ENCODE measurements around the gene MEPCE. TPM values are rescaled to one million over a fixed set of nuclear protein-coding genes. Genes with fewer than 3 reads are reported as not detected.

The MEPCE gene
- total and polyA plus RNA-seq, 9 of the 15 experiments (the other 6 are each of a cell fraction or from before 2014, with no cell fraction given), result 10.9 to 76.3 (median 44.1) TPM

- TF ChIP-seq MYNN (IDR thresholded peaks at IDR 0.05), result 0 out of 2 replicates have a peak, but pooled peaks have one; percentile 17
- no peak for TF ChIP-seq MYNN (CRISPR knock-in tag; IDR thresholded peaks at IDR 0.05)
- no peak for TF ChIP-seq HDAC6 (IDR thresholded peaks at IDR 0.05; ENCODE audit: low read depth, low read length)
- TF ChIP-seq MLLT1 (IDR thresholded peaks at IDR 0.05), result no peak
- no peak for TF ChIP-seq ZBTB33 (CRISPR knock-in tag; IDR thresholded peaks at IDR 0.05)
- TF ChIP-seq, protein P1, sequence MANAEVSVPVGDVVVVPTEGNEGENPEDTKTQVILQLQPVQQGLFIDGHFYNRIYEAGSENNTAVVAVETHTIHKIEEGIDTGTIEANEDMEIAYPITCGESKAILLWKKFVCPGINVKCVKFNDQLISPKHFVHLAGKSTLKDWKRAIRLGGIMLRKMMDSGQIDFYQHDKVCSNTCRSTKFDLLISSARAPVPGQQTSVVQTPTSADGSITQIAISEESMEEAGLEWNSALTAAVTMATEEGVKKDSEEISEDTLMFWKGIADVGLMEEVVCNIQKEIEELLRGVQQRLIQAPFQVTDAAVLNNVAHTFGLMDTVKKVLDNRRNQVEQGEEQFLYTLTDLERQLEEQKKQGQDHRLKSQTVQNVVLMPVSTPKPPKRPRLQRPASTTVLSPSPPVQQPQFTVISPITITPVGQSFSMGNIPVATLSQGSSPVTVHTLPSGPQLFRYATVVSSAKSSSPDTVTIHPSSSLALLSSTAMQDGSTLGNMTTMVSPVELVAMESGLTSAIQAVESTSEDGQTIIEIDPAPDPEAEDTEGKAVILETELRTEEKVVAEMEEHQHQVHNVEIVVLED (CRISPR knock-in tag; IDR thresholded peaks at IDR 0.05), result no peak
- TF ChIP-seq SRF (CRISPR knock-in tag; IDR thresholded peaks at IDR 0.05), result peak in 1 of 2 experiments; percentile 37; a peak in 1 of 4 replicates
- TF ChIP-seq ZNF707 (CRISPR knock-in tag; conservative IDR thresholded peaks at IDR 0.05), result no peak
- TF ChIP-seq NFIC (IDR thresholded peaks at IDR 0.05), result peak; percentile 52; the same call in 1 of the 2 replicates
- TF ChIP-seq YY1 (IDR thresholded peaks at IDR 0.05; ENCODE audit: borderline replicate concordance in 1 of 3, control insufficient read depth in 1 of 3, extremely low read depth in 1 of 3, insufficient read depth in 3 of 3, insufficient read length in 1 of 3, insufficient replicate concordance in 2 of 3, low read depth in 1 of 3, low read length in 2 of 3), result peak in 1 of 3 experiments; percentile 28
- no peak for TF ChIP-seq E2F3 (CRISPR knock-in tag; IDR thresholded peaks at IDR 0.05)
- TF ChIP-seq RAD21 (CRISPR knock-in tag; conservative IDR thresholded peaks at IDR 0.05 in 1 of 2, IDR thresholded peaks at IDR 0.05 in 1 of 2), result peak; percentile 44 to 58
- peak; percentile 24; the same call in 1 of the 2 replicates for TF ChIP-seq RB1 (IDR thresholded peaks at IDR 0.05; ENCODE audit: low read depth)
- TF ChIP-seq MAZ (CRISPR knock-in tag; conservative IDR thresholded peaks at IDR 0.05 in 1 of 2, IDR thresholded peaks at IDR 0.05 in 1 of 2), result peak; percentile 34 to 76; a peak in 2 of 4 replicates
- 0 out of 4 replicates have a peak, but pooled peaks have one; percentile 27 to 56 for TF ChIP-seq ARNT (IDR thresholded peaks at IDR 0.05)
- peak; percentile 53; the same call in 1 of the 2 replicates for TF ChIP-seq RBFOX2 (IDR thresholded peaks at IDR 0.05; ENCODE audit: low read depth, low read length)
- no peak for TF ChIP-seq PHF8 (IDR thresholded peaks at IDR 0.05; ENCODE audit: borderline replicate concordance, low read length)
- TF ChIP-seq POLR2G (IDR thresholded peaks at IDR 0.05; ENCODE audit: low read depth, low read length), result peak; percentile 74
- peak; percentile 34 for TF ChIP-seq CREM (IDR thresholded peaks at IDR 0.05; ENCODE audit: low read depth)
- no peak for TF ChIP-seq SOX6 (IDR thresholded peaks at IDR 0.05)
- TF ChIP-seq SRSF9 (IDR thresholded peaks at IDR 0.05; ENCODE audit: borderline replicate concordance, low read depth, low read length), result no peak
- no peak for TF ChIP-seq MCM5 (IDR thresholded peaks at IDR 0.05; ENCODE audit: low read depth)
- TF ChIP-seq GTF2E2 (tag; IDR thresholded peaks at IDR 0.05), result no peak
Observed at GRCh38 chr7:100465702-100466311, 36.2 kb downstream of the MEPCE start (continued).
